SU-DHL-6 (cell line): ENCODE data around the gene SIGLEC6.

Experiments used
- H2AFZ ChIP-seq: fragments of 200-600 bp; sonication (generic); 2 replicates; pipeline ENCODE4 v1.6.1; 2014; ENCODE audit warnings: low read depth, mild to moderate bottlenecking, moderate library complexity, mixed read lengths, antibody characterized with exemption, low read length; ENCODE audit not compliant: severe bottlenecking
- H3F3A ChIP-seq: fragments of 200-600 bp; shearing (Covaris generic); 2 replicates; pipeline ENCODE4 v1.6.0; 2016; ENCODE audit warnings: antibody characterized with exemption, mild to moderate bottlenecking; ENCODE audit not compliant: insufficient read depth
- H3K27ac ChIP-seq: fragments of 200-600 bp; sonication (generic); 2 replicates; pipeline ENCODE4 v1.5.1; 2016; ENCODE audit warnings: low read depth, mild to moderate bottlenecking, low read length, moderate library complexity, mixed read lengths
- H3K27me3 ChIP-seq: fragments of 200-600 bp; sonication (generic), shearing (Covaris generic); 2 replicates; pipeline ENCODE4 v1.6.0; 2014; ENCODE audit warnings: mild to moderate bottlenecking, low read length
- H3K36me3 ChIP-seq: fragments of 200-600 bp; sonication (generic); 2 replicates; pipeline ENCODE4 v1.6.1; 2014; ENCODE audit warnings: mild to moderate bottlenecking, low read length, mixed read lengths
- H3K4me2 ChIP-seq: fragments of 300-600, 200-600 bp; shearing (Covaris generic), sonication (generic); 2 replicates; pipeline ENCODE4 v1.6.0; 2014; ENCODE audit warnings: low read length, low read depth, mild to moderate bottlenecking; ENCODE audit not compliant: poor library complexity, severe bottlenecking
- H3K4me3 ChIP-seq: fragments of 200-600 bp; sonication (generic); 2 replicates; pipeline ENCODE4 v1.5.1; 2014; ENCODE audit warnings: antibody characterized with exemption, low read length, mild to moderate bottlenecking, mixed read lengths; ENCODE audit not compliant: insufficient read depth, poor library complexity, severe bottlenecking
- H3K79me2 ChIP-seq: fragments of 200-600 bp; sonication (generic); 2 replicates; pipeline ENCODE4 v1.6.1; 2014; ENCODE audit warnings: mild to moderate bottlenecking, low read length, moderate library complexity; ENCODE audit not compliant: insufficient read depth
- H3K9ac ChIP-seq: fragments of 200-600 bp; sonication (generic); 2 replicates; pipeline ENCODE4 v1.7.0; 2014; ENCODE audit warnings: mild to moderate bottlenecking, low read length
- H3K9me2 ChIP-seq: fragments of 200-600 bp; sonication (generic); replicated peaks from 2 replicates; pipeline ENCODE4 v1.6.1; 2014; ENCODE audit warnings: low read length; ENCODE audit not compliant: insufficient read depth
- H3K9me3 ChIP-seq: fragments of 200-600 bp; sonication (generic); 2 replicates; pipeline ENCODE4 v1.6.1; 2014; ENCODE audit warnings: low read length, mixed read lengths; ENCODE audit not compliant: insufficient read depth
- H4K20me1 ChIP-seq: fragments of 200-600 bp; sonication (generic); 2 replicates; pipeline ENCODE4 v1.6.1; 2014; ENCODE audit warnings: low read depth, mild to moderate bottlenecking, antibody characterized with exemption, low read length, moderate library complexity, mixed read lengths
- EZH2phosphoT487 ChIP-seq: fragments of 200-600 bp; sonication (generic), shearing (Covaris generic); conservative IDR thresholded peaks from 2 replicates; pipeline ENCODE4 v1.6.1; 2018; ENCODE audit warnings: mild to moderate bottlenecking, antibody characterized with exemption, low read length, moderate library complexity, mixed read lengths
- TF ChIP-seq, protein P1 (sequence below): fragments of 200-600 bp; sonication (generic); IDR thresholded peaks from one replicate; pipeline ENCODE4 v1.5.1; 2017; ENCODE audit warnings: antibody characterized with exemption, mild to moderate bottlenecking, low read length, moderate library complexity; ENCODE audit not compliant: insufficient read depth, poor library complexity, severe bottlenecking

The SIGLEC6 gene

DNA sequence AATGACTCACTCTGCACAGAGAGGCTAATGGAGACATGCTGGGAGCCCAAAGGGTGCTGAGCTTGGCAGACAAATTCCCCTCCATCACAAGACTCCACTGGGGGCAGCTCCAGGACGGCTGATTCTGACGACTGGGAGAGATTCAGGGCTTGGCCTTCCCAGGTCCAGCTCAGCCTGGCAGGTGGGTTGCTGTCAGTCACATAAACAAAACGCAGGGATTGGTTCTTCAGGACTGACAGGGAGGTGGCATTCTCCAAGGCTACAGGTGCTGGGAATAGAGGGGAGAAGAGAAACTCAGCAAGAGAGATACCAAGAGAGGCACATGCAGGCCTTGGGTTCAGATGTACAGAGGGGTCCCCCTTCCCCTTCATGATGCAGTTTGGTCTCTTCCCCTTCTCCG, 28.9 kb upstream of the SIGLEC6 start:
- Histone ChIP-seq H4K20me1 (no peaks in the 10 kb centered on the region), H3K9ac (no peak overlapping the region), H3F3A (no peaks in the 10 kb centered on the region), H3K4me3 (no peak overlapping the region), H3K79me2 (no peaks in the 10 kb centered on the region), H2AFZ (no peak overlapping the region), H3K9me2 (no peaks in the 10 kb centered on the region), H3K27me3 (no peaks in the 10 kb centered on the region), H3K9me3 (no peaks in the 10 kb centered on the region), H3K36me3 (no peaks in the 10 kb centered on the region), H3K27ac (no peak overlapping the region), H3K4me2 (no peak overlapping the region)
- TF ChIP-seq EZH2phosphoT487 = no peak
- TF ChIP-seq, protein P1, sequence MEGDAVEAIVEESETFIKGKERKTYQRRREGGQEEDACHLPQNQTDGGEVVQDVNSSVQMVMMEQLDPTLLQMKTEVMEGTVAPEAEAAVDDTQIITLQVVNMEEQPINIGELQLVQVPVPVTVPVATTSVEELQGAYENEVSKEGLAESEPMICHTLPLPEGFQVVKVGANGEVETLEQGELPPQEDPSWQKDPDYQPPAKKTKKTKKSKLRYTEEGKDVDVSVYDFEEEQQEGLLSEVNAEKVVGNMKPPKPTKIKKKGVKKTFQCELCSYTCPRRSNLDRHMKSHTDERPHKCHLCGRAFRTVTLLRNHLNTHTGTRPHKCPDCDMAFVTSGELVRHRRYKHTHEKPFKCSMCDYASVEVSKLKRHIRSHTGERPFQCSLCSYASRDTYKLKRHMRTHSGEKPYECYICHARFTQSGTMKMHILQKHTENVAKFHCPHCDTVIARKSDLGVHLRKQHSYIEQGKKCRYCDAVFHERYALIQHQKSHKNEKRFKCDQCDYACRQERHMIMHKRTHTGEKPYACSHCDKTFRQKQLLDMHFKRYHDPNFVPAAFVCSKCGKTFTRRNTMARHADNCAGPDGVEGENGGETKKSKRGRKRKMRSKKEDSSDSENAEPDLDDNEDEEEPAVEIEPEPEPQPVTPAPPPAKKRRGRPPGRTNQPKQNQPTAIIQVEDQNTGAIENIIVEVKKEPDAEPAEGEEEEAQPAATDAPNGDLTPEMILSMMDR = no peak

GRCh38 chr19:51559240-51559639, 27.8 kb upstream of the SIGLEC6 start:
- no peaks in the 10 kb centered on the region for H3F3A ChIP-seq
- H3K36me3 ChIP-seq = no peaks in the 10 kb centered on the region
- no peaks in the 10 kb centered on the region for H3K27me3 ChIP-seq
- no peak overlapping the region for H3K27ac ChIP-seq
- H3K9ac ChIP-seq = no peak overlapping the region
- TF ChIP-seq, protein P1 = no peak
- no peak for TF ChIP-seq EZH2phosphoT487
- H3K9me2 ChIP-seq = no peaks in the 10 kb centered on the region
- H3K4me3 ChIP-seq = no peak overlapping the region
- no peaks in the 10 kb centered on the region for H3K79me2 ChIP-seq
- no peaks in the 10 kb centered on the region for H4K20me1 ChIP-seq
- H3K4me2 ChIP-seq = no peak overlapping the region
- no peak overlapping the region for H2AFZ ChIP-seq
- no peaks in the 10 kb centered on the region for H3K9me3 ChIP-seq

- H3K27ac ChIP-seq = no peak overlapping the region
- no peak overlapping the region for H3K9ac ChIP-seq
Measured at GRCh38 chr19:51552996-51553725, 21.7 kb upstream of the SIGLEC6 start.

More at GRCh38 chr19:51552996-51553725, 21.7 kb upstream of the SIGLEC6 start:
- Histone ChIP-seq H3K9me2 (no peaks in the 10 kb centered on the region), H3K79me2 (no peaks in the 10 kb centered on the region), H3K9me3 (no peaks in the 10 kb centered on the region), H3F3A (no peaks in the 10 kb centered on the region), H3K36me3 (no peaks in the 10 kb centered on the region), H4K20me1 (no peaks in the 10 kb centered on the region), H3K4me3 (no peak overlapping the region), H2AFZ (no peak overlapping the region), H3K27me3 (no peaks in the 10 kb centered on the region), H3K4me2 (no peak overlapping the region)
- no peak for TF ChIP-seq EZH2phosphoT487
- TF ChIP-seq, protein P1 = no peak
